ENCODE results near the gene DOCK2.
"Not testable (repeated sequence)": the region's sequence is repeated elsewhere in the genome, so short reads cannot be mapped to it uniquely, and the experiment has no call there.

Gene DOCK2

GRCh38 chr5:169721771-169722170, 84.7 kb downstream of the DOCK2 start:
- DNase-seq, result no peak

- no peak for DNase-seq
Observed at GRCh38 chr5:169723103-169723831, 86.2 kb downstream of the DOCK2 start.

GRCh38 chr5:169724303-169725087, 87.4 kb downstream of the DOCK2 start:
- no peak for DNase-seq

- DNase-seq, result not testable (repeated sequence)
Observed at GRCh38 chr5:169725665-169726064, 88.6 kb downstream of the DOCK2 start.

GRCh38 chr5:169728418-169728817, 91.3 kb downstream of the DOCK2 start:
- no peak for DNase-seq

GRCh38 chr5:169731221-169731620, 94.1 kb downstream of the DOCK2 start:
- DNase-seq, result no peak

- DNase-seq, result no peak
Observed at GRCh38 chr5:169732841-169733240, 95.8 kb downstream of the DOCK2 start.

GRCh38 chr5:169735913-169736312, 98.8 kb downstream of the DOCK2 start:
- no peak for DNase-seq

- DNase-seq, result no peak
Observed at GRCh38 chr5:169736653-169737052, 99.6 kb downstream of the DOCK2 start.

- DNase-seq, result no peak
Observed at GRCh38 chr5:169740435-169740834, 103.4 kb downstream of the DOCK2 start.

- no peak for DNase-seq
Observed at GRCh38 chr5:169742771-169743296, 105.8 kb downstream of the DOCK2 start.

- no peak for DNase-seq
Observed at GRCh38 chr5:169744336-169744735, 107.3 kb downstream of the DOCK2 start.

- no peak for DNase-seq
Observed at GRCh38 chr5:169745441-169746146, 108.5 kb downstream of the DOCK2 start.

- DNase-seq, result no peak
Observed at GRCh38 chr5:169746147-169746694, 109.1 kb downstream of the DOCK2 start.

GRCh38 chr5:169748174-169748573, 111.1 kb downstream of the DOCK2 start:
- DNase-seq, result no peak

- no peak for DNase-seq
Observed at GRCh38 chr5:169749295-169749694, 112.2 kb downstream of the DOCK2 start.

GRCh38 chr5:169751490-169751889, 114.4 kb downstream of the DOCK2 start:
- DNase-seq, result no peak

GRCh38 chr5:169752566-169752965, 115.5 kb downstream of the DOCK2 start:
- not testable (repeated sequence) for DNase-seq

GRCh38 chr5:169753795-169754194, 116.7 kb downstream of the DOCK2 start:
- DNase-seq, result no peak

- DNase-seq, result no peak
Observed at GRCh38 chr5:169754737-169755136, 117.7 kb downstream of the DOCK2 start.

- DNase-seq, result no peak
Observed at GRCh38 chr5:169756071-169756765, 119.1 kb downstream of the DOCK2 start.

- no peak for DNase-seq
Observed at GRCh38 chr5:169757016-169757415, 119.9 kb downstream of the DOCK2 start.
